Left lobe of liver (tissue), 2 donors: ENCODE results near the gene MAPK14. TPM values are rescaled to one million over a fixed set of nuclear protein-coding genes. Genes with fewer than 3 reads are reported as not detected.

Source experiments
- ATAC-seq: fragments of 200-7000 bp; cut with Tn5 transposase; one replicate; pipeline ENCODE4 v1.9.1; 2020; ENCODE audit warnings: mild to moderate bottlenecking, moderate library complexity
- DNase-seq: peaks from one replicate; pipeline ENCODE4 v3.0.0-alpha.2; 2020; ENCODE audit warnings: low spot score
- total RNA-seq: library from RNA; stranded (reverse); gene quantifications from one replicate; pipeline ENCODE4 v1.2.1, GENCODE V29; 2021
- donor health status: DM: no; HTN: no; CAD: no; lungs with moderate emphysema.
- donor health status: DM: no; HTN: yes; CAD: no.

Gene MAPK14
- total RNA-seq, 1 donor from 2014 or later = 40.8 TPM

GRCh38 chr6:36098253-36098919 is 70.8 kb downstream of the MAPK14 start:
- no peak for ATAC-seq
- no peak for DNase-seq

- ATAC-seq (no peak), DNase-seq (no peak)
Observed at GRCh38 chr6:36098920-36099647, 71.5 kb downstream of the MAPK14 start.

GRCh38 chr6:36099869-36100483 is 72.4 kb downstream of the MAPK14 start:
- DNase-seq = no peak
- ATAC-seq = no peak

GRCh38 chr6:36101691-36102090 is 74.1 kb downstream of the MAPK14 start:
- ATAC-seq (no peak), DNase-seq (no peak)

- ATAC-seq (no peak), DNase-seq (no peak)
Observed at GRCh38 chr6:36102853-36103252, 75.2 kb downstream of the MAPK14 start.

- DNase-seq (no peak), ATAC-seq (no peak)
Observed at GRCh38 chr6:36104836-36105235, 77.2 kb downstream of the MAPK14 start.

DNA sequence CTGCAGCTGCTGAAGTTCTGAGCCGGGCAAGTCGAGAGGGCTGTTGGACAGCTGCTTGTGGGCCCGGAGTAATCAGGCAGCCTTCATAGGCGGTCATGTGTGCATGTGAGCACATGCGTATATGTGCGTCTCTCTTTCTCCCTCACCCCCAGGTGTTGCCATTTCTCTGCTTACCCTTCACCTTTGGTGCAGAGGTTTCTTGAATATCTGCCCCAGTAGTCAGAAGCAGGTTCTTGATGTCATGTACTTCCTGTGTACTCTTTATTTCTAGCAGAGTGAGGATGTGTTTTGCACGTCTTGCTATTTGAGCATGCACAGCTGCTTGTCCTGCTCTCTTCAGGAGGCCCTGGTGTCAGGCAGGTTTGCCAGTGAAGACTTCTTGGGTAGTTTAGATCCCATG is 81.5 kb downstream of the MAPK14 start:
- DNase-seq (no peak), ATAC-seq (peak; percentile 10)

GRCh38 chr6:36110050-36110449 is 82.4 kb downstream of the MAPK14 start:
- DNase-seq (no peak), ATAC-seq (no peak)

GRCh38 chr6:36110863-36111262 is 83.3 kb downstream of the MAPK14 start:
- DNase-seq (no peak), ATAC-seq (no peak)

DNA sequence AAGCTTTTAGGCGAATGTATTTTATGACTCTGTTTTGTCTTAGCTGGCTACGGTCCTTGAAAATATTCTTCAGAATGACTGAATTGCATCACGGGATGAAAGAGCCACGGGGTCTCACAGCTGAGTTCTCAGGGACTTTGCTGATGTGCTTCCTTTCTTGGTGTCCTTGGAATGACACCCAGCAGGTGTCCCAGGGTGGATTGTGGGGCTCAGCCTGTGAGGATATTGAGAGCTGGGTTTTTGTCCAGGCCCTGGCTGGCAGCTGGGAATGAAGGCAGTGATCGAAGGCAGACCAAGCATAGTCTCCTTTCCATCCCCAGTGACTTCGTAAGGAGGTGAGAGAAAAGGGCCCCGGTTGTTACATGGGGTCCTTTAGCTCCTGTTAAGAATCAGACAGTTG is 83.9 kb downstream of the MAPK14 start:
- no peak for ATAC-seq
- DNase-seq = no peak

DNA sequence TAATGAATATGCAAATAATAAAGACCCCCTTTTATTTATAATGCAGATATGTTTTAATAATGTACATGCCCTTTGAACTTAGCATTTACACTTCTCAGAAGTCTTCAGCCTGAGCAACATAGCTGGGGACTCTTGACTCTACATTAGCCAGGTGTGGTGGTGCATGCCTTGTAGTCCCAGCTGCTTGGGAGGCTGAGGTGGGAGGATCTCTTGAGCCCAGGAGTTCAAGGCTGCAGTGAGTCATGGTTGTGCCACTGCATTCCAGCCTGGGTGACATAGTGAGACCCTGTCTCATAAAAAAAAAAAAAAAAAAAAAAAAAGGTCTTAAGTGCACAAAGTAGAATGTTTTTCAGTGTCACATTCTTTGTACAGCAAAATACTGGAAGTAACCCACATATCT is 85.4 kb downstream of the MAPK14 start:
- DNase-seq = no peak

GRCh38 chr6:36113703-36114102 is 86.1 kb downstream of the MAPK14 start:
- DNase-seq = no peak
- ATAC-seq = no peak

More for the DNA sequence above, 85.4 kb downstream of the MAPK14 start:
- ATAC-seq = no peak

DNA sequence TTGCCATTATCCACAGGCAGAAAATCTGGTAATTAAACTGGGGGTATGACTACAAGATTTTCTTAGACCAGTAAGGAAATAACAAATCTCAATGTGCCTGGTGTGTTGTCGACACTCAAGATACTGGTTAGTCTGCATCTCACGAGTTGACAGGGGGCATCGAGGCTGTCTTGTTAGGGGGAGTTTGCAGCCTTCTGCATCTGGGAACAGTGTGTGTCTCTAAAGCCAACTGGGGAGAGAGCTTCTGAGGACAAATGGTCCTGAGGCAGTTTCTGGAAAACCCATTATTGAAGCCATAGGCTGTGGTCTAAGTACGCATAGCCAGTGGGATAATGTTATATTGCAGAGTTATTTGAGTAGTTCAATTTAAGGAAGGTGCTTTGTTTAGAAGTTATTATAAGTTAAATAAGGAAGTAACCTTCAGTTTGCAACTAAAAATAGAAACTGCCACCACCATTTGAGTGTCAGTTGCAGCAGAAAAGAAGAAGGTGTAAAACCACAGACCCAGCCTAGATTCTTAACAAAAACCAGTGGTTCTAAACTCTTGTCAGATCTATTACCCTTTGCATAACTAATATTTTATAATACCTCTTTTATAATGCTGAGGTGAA is 87.3 kb downstream of the MAPK14 start:
- no peak for DNase-seq
- no peak for ATAC-seq

GRCh38 chr6:36115412-36115811 is 87.8 kb downstream of the MAPK14 start:
- ATAC-seq (no peak), DNase-seq (no peak)

- ATAC-seq = no peak
- no peak for DNase-seq
Observed at GRCh38 chr6:36116066-36116864, 88.7 kb downstream of the MAPK14 start.

DNA sequence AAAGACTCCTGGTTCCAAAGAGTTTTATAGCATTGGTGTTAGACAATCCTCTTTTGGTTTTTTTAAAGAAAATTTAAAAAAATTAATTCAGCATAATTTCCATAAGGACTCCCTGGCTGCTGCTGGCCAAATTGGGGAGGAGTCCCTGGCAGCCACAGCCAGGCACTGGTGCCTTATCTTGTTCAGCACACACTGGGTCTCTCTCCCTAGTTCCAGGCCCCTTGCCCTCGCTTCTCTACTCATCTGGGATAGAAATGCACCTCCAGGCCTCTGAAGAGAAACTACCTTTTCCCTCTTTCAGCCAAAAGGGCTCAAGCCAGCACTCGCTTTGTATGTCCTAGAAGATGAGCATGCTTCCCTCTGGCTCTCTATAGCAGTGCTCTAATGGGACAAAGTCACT is 89.3 kb downstream of the MAPK14 start:
- DNase-seq (no peak), ATAC-seq (no peak)

GRCh38 chr6:36117658-36118549 is 90.3 kb downstream of the MAPK14 start:
- no peak for DNase-seq
- no peak for ATAC-seq

DNA sequence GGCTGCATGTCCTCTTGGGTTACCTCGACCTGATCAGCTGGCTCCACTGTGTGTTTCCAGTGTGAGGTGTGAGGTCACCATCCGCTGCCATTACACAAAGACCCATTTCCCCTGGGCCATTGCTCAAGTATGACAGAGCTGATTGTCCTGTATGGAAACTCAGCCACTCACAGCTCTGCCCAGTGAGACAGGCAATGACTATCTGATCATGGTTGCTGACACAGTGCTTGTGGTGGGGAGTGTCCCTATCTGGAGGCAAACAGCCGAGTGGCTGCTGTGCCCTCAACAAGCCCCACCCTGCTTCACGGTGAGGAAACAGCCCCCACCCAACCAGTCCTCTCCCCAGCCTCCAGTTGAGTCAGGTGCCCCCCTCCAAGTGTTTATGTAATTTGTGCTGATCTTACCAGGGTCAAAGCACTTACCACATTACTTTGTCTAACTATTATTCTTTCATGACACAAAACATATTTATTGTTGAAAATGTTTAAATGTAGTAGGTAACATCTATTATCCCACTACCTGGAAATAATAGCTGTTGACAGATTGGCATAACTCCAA is 91.0 kb downstream of the MAPK14 start:
- no peak for DNase-seq
- ATAC-seq = no peak

GRCh38 chr6:36119209-36119608 is 91.6 kb downstream of the MAPK14 start:
- DNase-seq (no peak), ATAC-seq (no peak)

GRCh38 chr6:36120018-36120417 is 92.4 kb downstream of the MAPK14 start:
- DNase-seq = no peak
- ATAC-seq = no peak
